Measurements from ENCODE around the gene OPN1MW2. TPM values are rescaled to one million over a fixed set of nuclear protein-coding genes. Genes with fewer than 3 reads are reported as not detected.
"Not testable (repeated sequence)": the region's sequence is repeated elsewhere in the genome, so short reads cannot be mapped to it uniquely, and the experiment has no call there.

The OPN1MW2 gene
- total RNA-seq, 1 experiment from 2014 or later, result not detected

- H3K9me3 ChIP-seq (ENCODE audit: control insufficient read depth, insufficient read depth, low read depth, low read length); H3K4me3 ChIP-seq (ENCODE audit: low read depth in 2 of 2, low read length in 2 of 2); H3K27me3 ChIP-seq (ENCODE audit: control insufficient read depth, insufficient read depth, low read length); in situ Hi-C loops (cut with HindIII; ENCODE audit: low pct_unique_long_range_greater_than_20kb, low sequenced_read_pairs); H3K4me1 ChIP-seq (ENCODE audit: control insufficient read depth, insufficient read depth, low read length); POLR2A ChIA-PET; ATAC-seq; DNase-seq (ENCODE audit: low read depth, low spot score); H3K36me3 ChIP-seq (ENCODE audit: control insufficient read depth, insufficient read depth, low read length); BruUV-seq (replicated peaks); CTCF ChIA-PET; H3K27ac ChIP-seq (ENCODE audit: low read length); intact Hi-C loops (cut with micrococcal nuclease; ENCODE audit: unreplicated experiment): not testable (repeated sequence)
These were observed 49.7 kb downstream of the OPN1MW2 start for GRCh38 chrX:154269245-154269644.

Other genes starting within 250 kb of the OPN1MW2 start
- 113 TPM for gene HCFC1, start 247.9 kb upstream of the OPN1MW2 start, total RNA-seq (2021; ENCODE audit: unreplicated experiment)
- gene TMEM187, start 247.0 kb upstream of the OPN1MW2 start, total RNA-seq (2021; ENCODE audit: unreplicated experiment), result 15.7 TPM
- 432 TPM for gene IRAK1, start 199.9 kb upstream of the OPN1MW2 start, total RNA-seq (2021; ENCODE audit: unreplicated experiment)
- gene MECP2, start 122.0 kb upstream of the OPN1MW2 start, total RNA-seq (2021; ENCODE audit: unreplicated experiment), result 88.9 TPM
- not detected for gene OPN1LW, start 75.5 kb upstream of the OPN1MW2 start, total RNA-seq (2021; ENCODE audit: unreplicated experiment)
- not detected for gene OPN1MW, start 37.2 kb upstream of the OPN1MW2 start, total RNA-seq (2021; ENCODE audit: unreplicated experiment)
- gene OPN1MW3, start 37.8 kb downstream of the OPN1MW2 start, total RNA-seq (2021; ENCODE audit: unreplicated experiment), result not detected
- not detected for gene TEX28, start 75.4 kb downstream of the OPN1MW2 start, total RNA-seq (2021; ENCODE audit: unreplicated experiment)
- not detected for gene TKTL1, start 76.0 kb downstream of the OPN1MW2 start, total RNA-seq (2021; ENCODE audit: unreplicated experiment)
- gene FLNA, start 154.9 kb downstream of the OPN1MW2 start, total RNA-seq (2021; ENCODE audit: unreplicated experiment), result 920 TPM
- gene EMD, start 159.5 kb downstream of the OPN1MW2 start, total RNA-seq (2021; ENCODE audit: unreplicated experiment), result 178 TPM
- gene RPL10, start 178.6 kb downstream of the OPN1MW2 start, total RNA-seq (2021; ENCODE audit: unreplicated experiment), result 2,466 TPM
- 60.4 TPM for gene DNASE1L1, start 189.5 kb downstream of the OPN1MW2 start, total RNA-seq (2021; ENCODE audit: unreplicated experiment)
- 113 TPM for gene TAFAZZIN, start 191.8 kb downstream of the OPN1MW2 start, total RNA-seq (2021; ENCODE audit: unreplicated experiment)
- 221 TPM for gene ATP6AP1, start 208.9 kb downstream of the OPN1MW2 start, total RNA-seq (2021; ENCODE audit: unreplicated experiment)
- gene GDI1, start 217.4 kb downstream of the OPN1MW2 start, total RNA-seq (2021; ENCODE audit: unreplicated experiment), result 317 TPM
- 225 TPM for gene FAM50A, start 224.4 kb downstream of the OPN1MW2 start, total RNA-seq (2021; ENCODE audit: unreplicated experiment)
- 128 TPM for gene PLXNA3, start 238.5 kb downstream of the OPN1MW2 start, total RNA-seq (2021; ENCODE audit: unreplicated experiment)